Ovary (tissue), 9 donors: ENCODE data around the gene IMMP2L. TPM values are rescaled to one million over a fixed set of nuclear protein-coding genes. Genes with fewer than 3 reads are reported as not detected.

Experiments used
- DNase-seq, 5 donors: peaks; one replicate each; pipeline ENCODE4 v3.0.0-alpha.2; 2019 to 2020
- H3K27ac ChIP-seq, 2 donors: fragments of 200-600 bp; one replicate each; pipeline versions ENCODE4 v1.5.1 to v1.8.0; 2019 to 2022
- H3K27me3 ChIP-seq: fragments of 200-600 bp; one replicate; pipeline ENCODE4 v1.8.0; 2022
- H3K36me3 ChIP-seq: fragments of 200-600 bp; sonication (generic); one replicate; pipeline ENCODE4 v1.5.1; 2019
- H3K4me1 ChIP-seq: one replicate; pipeline ENCODE4 v1.8.1; 2013; ENCODE audit warnings: mild to moderate bottlenecking, moderate library complexity; ENCODE audit not compliant: insufficient read depth
- H3K4me3 ChIP-seq: fragments of 200-600 bp; sonication (generic); one replicate; pipeline ENCODE4 v1.5.1; 2017
- H3K9me3 ChIP-seq, 2 donors: fragments of 200-600 bp in 1 of 2; sonication (generic) in 1 of 2; one replicate each; pipeline versions ENCODE4 v1.5.1 to v1.8.1; 2013 to 2019; ENCODE audit warnings: mild to moderate bottlenecking in 1 of 2, moderate library complexity in 1 of 2
- CTCF ChIP-seq, 3 donors: fragments of 450-650 bp in 2 of 3; fragments of 200-600 bp in 1 of 3; IDR thresholded peaks; one replicate each; pipeline versions ENCODE4 v1.5.1 to v1.8.0; 2016 to 2022; ENCODE audit warnings: antibody characterized with exemption in 3 of 3, mild to moderate bottlenecking in 1 of 3
- EP300 ChIP-seq: sonication (generic); formaldehyde crosslinking; IDR thresholded peaks from one replicate; pipeline ENCODE4 v1.6.1; 2017; ENCODE audit warnings: antibody characterized with exemption
- POLR2A ChIP-seq: fragments of 450-650 bp; IDR thresholded peaks from one replicate; pipeline ENCODE4 v1.6.1; 2017; ENCODE audit warnings: antibody characterized with exemption, mild to moderate bottlenecking, moderate library complexity
- WGBS, 3 donors: extraction: QIAGEN DNeasy Blood & Tissue Kit in 1 of 3; methylation state at CpG; one replicate each; pipeline versions ENCODE4 v1.1.5 to v1.1.7; 2013 to 2017; 5-methylcytosine and 5-hydroxymethylcytosine counted together
- intact Hi-C, 4 donors: fragments of 100-400 bp; cut with DNase I; formaldehyde crosslinking; loops; one replicate each; pipeline versions ENCODE4 v1.11.0 to v1.15.1; 2022 to 2023
- polyA plus RNA-seq, 2 donors: library from polyadenylated mRNA; stranded (reverse); fragments of 200-250 nt in 1 of 2; fragments of 350-450 nt in 1 of 2; fragmentation: Illumina TruSeq in 1 of 2; extraction: RNeasy Lipid Tissue Mini Kit (QIAGEN cat#74804) in 1 of 2; gene quantifications; one replicate each; pipeline ENCODE4 v1.2.3, GENCODE V29; 2013 to 2014
- total RNA-seq, 7 donors: library from RNA; depleted of rRNA in 2 of 7; stranded (reverse); fragments of >200 nt in 2 of 7; fragmentation: NEBNext Ultra II Directional in 3 of 7; extraction: Animal tissue kit (Norgen Biotek cat#: 25700) in 3 of 7; gene quantifications; one replicate each; pipeline versions ENCODE4 v1.1.0 to v1.2.4, GENCODE V29; 2016 to 2023
- donor health status: DM: no; HTN: no; CAD: no; lungs with moderate emphysema.
- donor health status: DM: no; HTN: no; CAD: no.
- donor health status: Bipolar disorder and iron deficiency.
- donor health status: DM: yes; HTN: yes; CAD: no.
- donor health status: DM: no; HTN: no; CAD: no.
- donor health status: DM: yes; HTN: yes; CAD: no.

The IMMP2L gene
- total and polyA plus RNA-seq, 9 donors = 19.5 to 36.9 (median 29.9) TPM

GRCh38 chr7:111370002-111370401 is 192.3 kb downstream of the IMMP2L start:
- Histone ChIP-seq H3K4me3 (no peak overlapping the region), H3K4me1 (no peaks in the 10 kb centered on the region), H3K27me3 (no peaks in the 10 kb centered on the region), H3K27ac (no peak overlapping the region), H3K9me3 (no peaks in the 10 kb centered on the region), H3K36me3 (no peaks in the 10 kb centered on the region)
- no peak for TF ChIP-seq EP300
- intact Hi-C loops = no loop called here
- no peak for DNase-seq
- 93 to 96% (median 96%) methylated on average over 1 of the region's 1 CpG for WGBS, 3 donors

- no peaks in the 10 kb centered on the region for H3K9me3 ChIP-seq
- no peaks in the 10 kb centered on the region for H3K4me1 ChIP-seq
- WGBS, 3 donors = 91 to 95% (median 92%) methylated on average over 3 of the region's 3 CpGs
- no peak for TF ChIP-seq EP300
- no peak for TF ChIP-seq CTCF (IDR thresholded peaks at IDR 0.05)
- TF ChIP-seq POLR2A = no peak
- intact Hi-C loops = no loop called here
- H3K4me3 ChIP-seq = no peak overlapping the region
- no peaks in the 10 kb centered on the region for H3K27me3 ChIP-seq
- H3K36me3 ChIP-seq = no peaks in the 10 kb centered on the region
- no peak overlapping the region for H3K27ac ChIP-seq
- DNase-seq = no peak
Measured at GRCh38 chr7:111368381-111369065, 193.8 kb downstream of the IMMP2L start.

- H3K9me3 ChIP-seq = no peaks in the 10 kb centered on the region
- H3K36me3 ChIP-seq = no peaks in the 10 kb centered on the region
- no peak overlapping the region for H3K27ac ChIP-seq
- no peak for DNase-seq
- no peak overlapping the region for H3K4me3 ChIP-seq
- TF ChIP-seq CTCF (IDR thresholded peaks at IDR 0.05) (no peak), POLR2A (no peak), EP300 (no peak)
- intact Hi-C loops = no loop called here
- no peaks in the 10 kb centered on the region for H3K4me1 ChIP-seq
- no peaks in the 10 kb centered on the region for H3K27me3 ChIP-seq
- 87 to 97% (median 88%) methylated on average over 6 of the region's 6 CpGs for WGBS, 3 donors
Measured at GRCh38 chr7:111364413-111364812, 197.9 kb downstream of the IMMP2L start.

GRCh38 chr7:111363099-111363498 is 199.2 kb downstream of the IMMP2L start:
- H3K27me3 ChIP-seq = no peaks in the 10 kb centered on the region
- WGBS, 3 donors = 33 to 68% (median 54%) methylated on average over 1 of the region's 1 CpG
- H3K27ac ChIP-seq = no peak overlapping the region
- intact Hi-C loops = no loop called here
- no peaks in the 10 kb centered on the region for H3K4me1 ChIP-seq
- TF ChIP-seq POLR2A = no peak
- no peak for TF ChIP-seq CTCF (IDR thresholded peaks at IDR 0.05)
- no peak for TF ChIP-seq EP300
- H3K9me3 ChIP-seq = no peaks in the 10 kb centered on the region
- H3K36me3 ChIP-seq = no peaks in the 10 kb centered on the region
- no peak overlapping the region for H3K4me3 ChIP-seq
- no peak for DNase-seq

GRCh38 chr7:111362506-111363054 is 199.7 kb downstream of the IMMP2L start:
- Histone ChIP-seq H3K9me3 (no peaks in the 10 kb centered on the region), H3K4me3 (no peak overlapping the region), H3K27ac (no peak overlapping the region), H3K4me1 (no peaks in the 10 kb centered on the region), H3K27me3 (no peaks in the 10 kb centered on the region), H3K36me3 (no peaks in the 10 kb centered on the region)
- 87 to 99% (median 93%) methylated on average over 2 of the region's 2 CpGs for whole genome bisulfite sequencing, 3 donors
- no peak for DNase-seq
- intact Hi-C loops = no loop called here
- TF ChIP-seq EP300 (no peak), POLR2A (no peak), CTCF (IDR thresholded peaks at IDR 0.05) (no peak)
